IPS-15b (cell line): ENCODE results near the gene WNK1.

ENCODE experiments used
- H3K27me3 ChIP-seq: one replicate; pipeline ENCODE4 v1.6.1; 2013; ENCODE audit warnings: low read length; ENCODE audit not compliant: control insufficient read depth, insufficient read depth
- H3K36me3 ChIP-seq: one replicate; pipeline ENCODE4 v1.6.1; 2013; ENCODE audit warnings: low read length; ENCODE audit not compliant: control insufficient read depth, insufficient read depth
- H3K4me1 ChIP-seq: one replicate; pipeline ENCODE4 v1.6.1; 2013; ENCODE audit warnings: mild to moderate bottlenecking, low read length; ENCODE audit not compliant: control insufficient read depth, insufficient read depth
- H3K4me3 ChIP-seq: one replicate; pipeline ENCODE4 v1.5.1; 2013; ENCODE audit warnings: low read depth, low read length
- H3K9ac ChIP-seq: one replicate; pipeline ENCODE4 v1.6.1; 2013; ENCODE audit warnings: low read depth, mild to moderate bottlenecking, low read length
- H3K9me3 ChIP-seq: one replicate; pipeline ENCODE4 v1.6.1; 2013; ENCODE audit warnings: mild to moderate bottlenecking, low read length; ENCODE audit not compliant: control insufficient read depth, insufficient read depth

The WNK1 gene

DNA sequence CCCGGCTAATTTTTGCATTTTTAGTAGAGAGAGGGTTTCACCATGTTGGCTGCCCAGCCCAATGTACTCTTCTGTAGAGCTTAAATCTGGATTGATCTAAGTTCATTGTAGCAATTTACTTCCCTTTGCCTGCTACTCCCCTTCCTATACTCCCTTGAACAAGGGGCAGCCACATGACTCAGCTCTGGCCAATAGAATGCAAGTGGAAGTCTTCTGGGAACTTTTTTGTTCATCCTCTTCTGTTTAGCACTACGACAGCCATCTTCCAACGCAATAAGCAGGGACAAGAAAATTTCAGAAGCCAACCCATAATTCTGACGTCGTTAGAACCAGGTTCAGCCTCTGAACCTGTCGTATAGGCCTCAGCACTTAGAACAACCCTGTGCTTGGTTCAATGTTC lies 203.6 kb downstream of the WNK1 start:
- Histone ChIP-seq H3K36me3 (no peaks in the 10 kb centered on the region), H3K9ac (no peak overlapping the region), H3K4me1 (no peaks in the 10 kb centered on the region), H3K27me3 (no peaks in the 10 kb centered on the region), H3K4me3 (no peak overlapping the region), H3K9me3 (no peaks in the 10 kb centered on the region)

DNA sequence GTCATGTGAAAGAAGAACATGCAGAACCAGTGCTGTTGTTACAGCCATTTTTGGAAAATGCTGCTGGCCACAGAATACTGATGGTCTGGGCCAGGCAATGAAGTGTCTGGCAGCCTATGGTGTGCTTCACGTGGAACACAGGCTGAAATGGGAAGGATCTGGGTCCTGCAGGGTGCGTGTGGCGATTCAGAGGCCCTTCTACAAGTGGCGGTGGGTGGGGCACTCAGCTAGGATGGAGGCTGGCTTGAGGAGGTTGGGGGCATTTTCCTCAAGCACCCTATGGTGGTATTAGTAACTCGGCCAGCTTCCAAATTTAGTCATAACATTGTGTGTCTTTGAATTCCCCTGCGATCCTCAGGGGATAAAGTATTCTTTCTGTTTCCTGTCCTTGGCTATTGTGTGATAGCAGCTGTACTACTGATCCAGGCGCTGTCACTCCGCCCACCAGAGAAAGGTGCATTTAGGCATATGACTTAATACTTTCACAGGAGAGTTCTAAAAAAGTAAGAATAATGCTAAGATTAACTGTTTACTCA lies 206.3 kb downstream of the WNK1 start:
- Histone ChIP-seq H3K36me3 (no peaks in the 10 kb centered on the region), H3K9me3 (no peaks in the 10 kb centered on the region)

More for the DNA sequence above, 206.3 kb downstream of the WNK1 start:
- Histone ChIP-seq H3K9ac (no peak overlapping the region), H3K4me1 (no peaks in the 10 kb centered on the region), H3K27me3 (no peaks in the 10 kb centered on the region), H3K4me3 (no peak overlapping the region)
